GM12873 (cell line): ENCODE data around the gene ELMO1.

ENCODE experiments used
- TF ChIP-seq, protein P1 (sequence below): IDR thresholded peaks from 2 replicates; pipeline ENCODE4 v1.5.1; 2012; ENCODE audit warnings: low read depth, mild to moderate bottlenecking, moderate library complexity, low read length, control low read depth; ENCODE audit not compliant: insufficient read depth; ENCODE audit errors: missing control alignments

Gene ELMO1

DNA sequence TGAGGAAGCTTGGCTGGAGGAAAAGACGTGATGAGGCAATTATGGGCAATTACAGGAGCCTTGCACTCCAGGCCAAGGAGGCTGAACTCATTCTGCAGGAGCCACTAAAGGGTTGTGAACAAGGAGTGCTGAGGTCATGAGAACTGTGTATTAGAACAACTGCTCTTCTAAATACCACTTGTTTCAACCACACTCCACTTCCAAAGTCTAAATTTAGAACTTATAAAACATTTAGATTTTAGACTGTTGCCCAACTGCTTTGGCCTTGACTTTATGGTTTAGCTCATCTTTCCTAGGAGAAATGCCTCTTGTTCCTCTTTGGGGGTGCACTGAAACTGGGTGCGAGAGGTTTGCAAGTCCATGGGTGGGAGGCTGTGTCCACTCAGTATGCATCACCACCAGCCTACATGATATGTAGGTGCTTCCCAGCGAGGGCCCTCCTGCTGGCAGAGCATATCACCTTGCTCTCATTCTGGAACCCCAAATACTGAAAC, 524.7 kb downstream of the ELMO1 start:
- TF ChIP-seq, protein P1, sequence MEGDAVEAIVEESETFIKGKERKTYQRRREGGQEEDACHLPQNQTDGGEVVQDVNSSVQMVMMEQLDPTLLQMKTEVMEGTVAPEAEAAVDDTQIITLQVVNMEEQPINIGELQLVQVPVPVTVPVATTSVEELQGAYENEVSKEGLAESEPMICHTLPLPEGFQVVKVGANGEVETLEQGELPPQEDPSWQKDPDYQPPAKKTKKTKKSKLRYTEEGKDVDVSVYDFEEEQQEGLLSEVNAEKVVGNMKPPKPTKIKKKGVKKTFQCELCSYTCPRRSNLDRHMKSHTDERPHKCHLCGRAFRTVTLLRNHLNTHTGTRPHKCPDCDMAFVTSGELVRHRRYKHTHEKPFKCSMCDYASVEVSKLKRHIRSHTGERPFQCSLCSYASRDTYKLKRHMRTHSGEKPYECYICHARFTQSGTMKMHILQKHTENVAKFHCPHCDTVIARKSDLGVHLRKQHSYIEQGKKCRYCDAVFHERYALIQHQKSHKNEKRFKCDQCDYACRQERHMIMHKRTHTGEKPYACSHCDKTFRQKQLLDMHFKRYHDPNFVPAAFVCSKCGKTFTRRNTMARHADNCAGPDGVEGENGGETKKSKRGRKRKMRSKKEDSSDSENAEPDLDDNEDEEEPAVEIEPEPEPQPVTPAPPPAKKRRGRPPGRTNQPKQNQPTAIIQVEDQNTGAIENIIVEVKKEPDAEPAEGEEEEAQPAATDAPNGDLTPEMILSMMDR, result no peak

DNA sequence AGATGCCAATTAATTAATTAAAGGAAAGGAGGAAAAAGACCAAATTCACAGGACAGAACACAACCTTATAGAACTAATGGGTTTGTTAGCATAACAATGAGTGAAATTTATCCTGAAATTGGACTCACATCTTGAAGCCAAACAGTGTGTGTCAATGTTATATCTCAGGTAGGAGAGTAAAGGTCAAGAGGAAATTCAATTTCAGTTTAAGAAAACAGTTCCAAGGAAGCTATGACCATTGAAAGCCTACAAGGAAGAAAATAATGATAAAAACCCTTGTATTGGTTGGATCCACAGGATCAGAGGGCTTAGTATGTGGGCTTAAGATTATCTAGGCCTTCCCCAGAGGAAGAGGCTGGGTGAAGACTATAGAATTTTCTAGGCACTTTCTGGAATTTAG, 525.5 kb downstream of the ELMO1 start:
- TF ChIP-seq, protein P1, result no peak

DNA sequence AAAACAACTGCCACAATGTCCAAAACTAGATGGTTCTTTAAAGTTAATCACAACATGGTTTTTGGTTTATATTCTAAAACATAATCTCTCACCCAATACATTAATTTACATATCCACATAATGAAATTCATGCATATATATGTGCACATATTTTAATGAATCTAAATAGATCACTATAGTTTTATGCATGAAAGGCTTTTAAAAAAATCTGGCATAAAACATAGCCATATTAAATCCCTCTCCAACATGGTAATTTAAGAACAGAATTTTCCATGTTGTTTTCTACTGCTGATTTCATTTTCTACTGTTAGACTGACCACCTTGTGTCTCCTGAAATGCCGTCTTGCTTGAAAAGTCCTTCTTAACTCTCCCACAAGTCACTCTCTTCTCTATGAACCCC, 528.2 kb downstream of the ELMO1 start:
- TF ChIP-seq, protein P1, result no peak

DNA sequence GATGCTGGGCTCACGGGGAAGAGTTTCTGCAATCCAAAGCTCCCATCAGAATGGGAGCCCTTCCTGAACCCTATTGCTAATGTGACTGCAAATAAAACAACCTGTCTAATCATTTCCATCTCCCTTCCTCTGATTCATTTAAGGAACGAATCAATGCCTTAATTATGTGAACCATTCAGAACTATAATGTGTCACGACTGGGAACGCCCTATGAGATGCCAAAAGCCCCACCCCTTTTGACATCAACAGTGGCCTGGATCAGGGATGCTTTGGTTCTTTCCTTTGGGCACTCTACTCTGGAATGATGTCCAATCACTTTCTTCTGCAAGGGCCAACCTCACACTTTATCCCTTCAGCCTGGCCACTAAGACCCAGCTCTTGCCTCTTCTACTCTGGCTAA, 528.9 kb downstream of the ELMO1 start:
- TF ChIP-seq, protein P1, result no peak

DNA sequence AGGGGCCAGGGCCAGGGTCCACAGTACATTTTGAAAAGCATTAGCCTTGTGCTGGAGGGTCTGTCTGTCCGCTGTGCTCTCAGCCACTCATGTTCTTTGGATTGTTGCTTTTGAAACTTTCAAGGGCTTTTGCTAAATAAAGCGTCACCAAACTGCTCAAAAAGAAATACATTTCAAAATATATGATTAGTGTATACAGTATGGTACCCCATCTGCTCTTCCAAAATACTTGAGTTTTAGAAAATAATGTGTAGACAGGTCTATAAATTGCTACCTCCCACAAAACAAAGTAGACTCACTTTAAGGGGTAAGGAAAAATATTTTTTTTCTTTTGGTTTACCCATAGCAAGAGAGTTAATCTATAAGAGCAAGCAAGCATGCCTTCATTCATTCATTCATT, 530.1 kb downstream of the ELMO1 start:
- TF ChIP-seq, protein P1, result no peak

DNA sequence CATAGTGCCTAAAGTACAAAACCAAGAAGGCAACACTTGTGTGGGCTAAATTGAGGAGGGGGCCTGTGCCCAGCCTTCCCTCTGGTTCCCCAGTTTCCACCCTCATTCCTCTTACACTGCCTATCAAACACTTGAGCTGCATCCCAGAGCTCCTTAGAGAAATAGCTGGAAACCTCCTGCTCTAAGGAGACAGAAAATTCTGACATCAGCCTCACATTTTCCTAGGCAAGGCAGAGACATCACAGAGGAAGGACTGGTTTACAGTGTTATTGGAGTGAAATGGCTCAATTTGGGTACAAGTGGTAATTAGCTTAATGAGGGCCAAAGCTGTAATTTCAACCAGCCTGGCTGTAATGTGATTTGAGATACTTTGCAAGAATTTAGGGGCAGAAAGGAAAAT, 532.0 kb downstream of the ELMO1 start:
- TF ChIP-seq, protein P1, result no peak

DNA sequence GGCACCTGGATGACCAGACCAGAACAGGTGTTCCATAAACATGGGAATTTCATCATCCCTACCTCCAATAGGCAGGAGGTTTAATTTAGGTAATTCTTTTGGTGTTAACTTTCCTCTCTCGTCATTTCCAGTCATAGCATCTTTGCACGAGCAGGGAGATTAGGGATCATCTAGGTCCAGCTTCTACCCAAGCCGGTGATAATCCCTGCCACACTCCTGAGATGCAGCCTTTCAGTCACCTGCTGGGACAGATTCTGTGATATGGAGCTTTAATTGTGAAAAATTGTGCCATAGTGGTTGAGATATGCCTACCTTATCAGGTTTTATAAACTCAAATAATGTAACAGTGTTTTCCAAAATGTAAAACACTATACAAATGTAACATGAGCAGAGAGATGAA, 532.5 kb downstream of the ELMO1 start:
- TF ChIP-seq, protein P1, result no peak
